Adipocyte (in vitro differentiated cells): ENCODE data around the gene SLIT1.

Experiments used
- DNase-seq: peaks from one replicate; pipeline ENCODE4 v3.0.0-alpha.2; 2015; ENCODE audit warnings: low read depth
- H3K27me3 ChIP-seq: replicated peaks from 2 replicates; pipeline ENCODE4 v1.7.0; 2013; ENCODE audit warnings: mild to moderate bottlenecking, low read length, moderate library complexity; ENCODE audit not compliant: control insufficient read depth, insufficient read depth
- H3K36me3 ChIP-seq: 2 replicates; pipeline ENCODE4 v1.7.0; 2013; ENCODE audit warnings: low read length, mild to moderate bottlenecking, moderate library complexity; ENCODE audit not compliant: control insufficient read depth, insufficient read depth, severe bottlenecking
- H3K4me1 ChIP-seq: 2 replicates; pipeline ENCODE4 v1.7.0; 2013; ENCODE audit warnings: mild to moderate bottlenecking, low read length, moderate library complexity; ENCODE audit not compliant: control insufficient read depth, insufficient read depth
- H3K4me3 ChIP-seq: 2 replicates; pipeline ENCODE4 v1.7.0; 2013; ENCODE audit warnings: mild to moderate bottlenecking, low read length, moderate library complexity
- H3K9ac ChIP-seq: 2 replicates; pipeline ENCODE4 v1.7.0; 2013; ENCODE audit warnings: mild to moderate bottlenecking, low read length, moderate library complexity
- H3K9me3 ChIP-seq: 2 replicates; pipeline ENCODE4 v1.7.0; 2013; ENCODE audit warnings: mild to moderate bottlenecking, low read length, moderate library complexity; ENCODE audit not compliant: control insufficient read depth

SLIT1 gene

DNA sequence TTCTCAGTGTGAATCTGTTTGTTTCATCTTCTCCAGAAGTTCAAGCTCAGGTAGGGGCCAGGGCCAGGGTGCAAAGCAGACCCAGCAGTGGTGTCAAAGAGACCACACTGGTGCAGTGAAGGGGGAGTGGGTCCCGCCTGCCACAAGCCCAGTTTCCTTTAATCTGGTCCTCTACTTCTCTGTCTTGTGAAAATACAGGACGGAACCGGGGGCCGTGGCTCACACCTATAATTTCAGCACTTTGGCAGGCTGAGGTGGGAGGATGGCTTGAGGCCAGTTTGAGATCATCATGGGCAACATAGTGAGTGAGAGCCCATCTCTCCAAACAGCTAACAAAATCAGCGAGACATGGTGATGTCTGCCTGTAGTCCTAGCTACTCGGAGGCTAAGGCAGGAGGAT lies 109.0 kb downstream of the SLIT1 start:
- H3K36me3 ChIP-seq = no peaks in the 10 kb centered on the region
- no peak overlapping the region for H3K4me3 ChIP-seq
- H3K27me3 ChIP-seq = peaks cover 89% of the 10 kb centered on the region
- no peaks in the 10 kb centered on the region for H3K9me3 ChIP-seq
- H3K4me1 ChIP-seq = no peaks in the 10 kb centered on the region
- no peak overlapping the region for H3K9ac ChIP-seq
- DNase-seq = no peak

GRCh38 chr10:97075961-97076525 lies 109.7 kb downstream of the SLIT1 start:
- Histone ChIP-seq H3K27me3 (peaks cover 89% of the 10 kb centered on the region), H3K36me3 (no peaks in the 10 kb centered on the region), H3K4me3 (no peak overlapping the region), H3K9me3 (no peaks in the 10 kb centered on the region), H3K9ac (no peak overlapping the region), H3K4me1 (no peaks in the 10 kb centered on the region)
- DNase-seq = no peak

DNA sequence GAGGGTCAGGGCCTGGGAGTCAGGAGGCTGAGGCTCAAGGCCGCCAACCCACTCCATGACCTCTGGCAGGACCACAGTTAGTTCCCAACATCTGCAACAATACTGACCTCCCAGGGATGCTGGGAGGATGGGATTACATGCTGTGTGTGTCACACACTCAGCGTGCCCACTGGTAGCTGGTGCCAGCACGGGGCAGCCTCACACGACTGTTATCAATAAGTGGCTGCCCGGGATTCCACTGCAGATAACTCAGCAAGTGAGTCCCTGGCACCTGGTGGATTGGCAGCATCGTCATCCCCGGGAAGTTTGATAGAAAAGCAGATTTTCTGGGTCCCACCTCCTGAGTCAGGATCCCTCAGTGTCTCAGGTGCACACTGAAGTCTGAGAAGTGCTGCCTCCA lies 110.3 kb downstream of the SLIT1 start:
- Histone ChIP-seq H3K36me3 (no peaks in the 10 kb centered on the region), H3K27me3 (peaks cover 89% of the 10 kb centered on the region), H3K4me1 (no peaks in the 10 kb centered on the region), H3K9ac (no peak overlapping the region), H3K4me3 (no peak overlapping the region), H3K9me3 (no peaks in the 10 kb centered on the region)
- DNase-seq = no peak

- DNase-seq = no peak
- Histone ChIP-seq H3K9ac (no peak overlapping the region), H3K4me3 (no peak overlapping the region), H3K9me3 (peaks cover 9% of the 10 kb centered on the region), H3K36me3 (no peaks in the 10 kb centered on the region), H3K4me1 (no peaks in the 10 kb centered on the region), H3K27me3 (peaks cover 88% of the 10 kb centered on the region)
Measured at GRCh38 chr10:97074256-97075145, 111.3 kb downstream of the SLIT1 start.

DNA sequence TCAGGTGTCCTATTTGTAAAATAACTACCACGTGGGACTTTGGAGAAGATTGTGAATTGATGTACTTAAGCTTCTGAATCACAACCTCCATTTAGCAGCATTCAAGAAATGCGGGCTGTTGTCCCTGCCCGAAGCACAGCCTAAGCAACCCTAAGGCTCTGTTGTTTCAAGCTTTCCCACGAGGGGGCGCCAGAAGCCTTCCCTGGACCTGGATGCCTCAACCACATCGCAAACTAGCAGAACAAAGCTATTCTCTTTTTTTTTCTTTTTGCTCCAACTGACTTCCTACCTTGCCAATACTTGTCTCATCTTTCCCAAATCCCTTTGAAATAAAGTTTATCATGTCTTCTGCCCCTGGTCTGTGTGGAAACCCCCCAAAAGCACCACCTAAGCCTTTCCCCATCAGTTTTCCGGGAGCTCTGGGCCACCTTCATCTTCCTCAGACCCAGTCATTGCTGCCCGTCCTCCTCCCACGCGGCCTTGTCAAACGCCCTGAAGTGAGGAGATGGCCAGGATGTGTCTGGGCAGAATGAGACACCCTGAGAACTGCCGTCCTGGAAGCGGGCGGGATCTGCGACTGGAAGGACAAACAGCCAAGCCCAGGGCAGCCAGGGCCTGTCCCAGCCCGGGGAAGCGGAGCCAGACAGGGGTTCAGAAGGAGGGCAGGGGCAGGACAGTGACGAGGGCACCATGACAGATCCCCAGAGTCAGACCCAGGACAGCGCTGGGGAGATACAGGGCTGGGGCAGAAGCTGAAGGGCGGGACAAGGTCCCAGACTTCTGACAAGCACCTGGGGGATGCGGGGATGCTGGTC lies 112.7 kb downstream of the SLIT1 start:
- H3K4me1 ChIP-seq = no peaks in the 10 kb centered on the region

GRCh38 chr10:97071496-97071895 lies 114.3 kb downstream of the SLIT1 start:
- Histone ChIP-seq H3K36me3 (no peaks in the 10 kb centered on the region), H3K9me3 (peaks cover 14% of the 10 kb centered on the region), H3K4me3 (no peak overlapping the region), H3K27me3 (peaks cover 81% of the 10 kb centered on the region), H3K4me1 (no peaks in the 10 kb centered on the region), H3K9ac (no peak overlapping the region)
- no peak for DNase-seq

More for the DNA sequence above, 112.7 kb downstream of the SLIT1 start:
- H3K27me3 ChIP-seq = peaks cover 88% of the 10 kb centered on the region
- peaks cover 14% of the 10 kb centered on the region for H3K9me3 ChIP-seq
- DNase-seq = peak; percentile 89
- H3K36me3 ChIP-seq = no peaks in the 10 kb centered on the region
- H3K9ac ChIP-seq = no peak overlapping the region
- H3K4me3 ChIP-seq = no peak overlapping the region

GRCh38 chr10:97069576-97070362 lies 116.0 kb downstream of the SLIT1 start:
- Histone ChIP-seq H3K27me3 (peaks cover 82% of the 10 kb centered on the region), H3K4me1 (no peaks in the 10 kb centered on the region), H3K9me3 (peaks cover 14% of the 10 kb centered on the region), H3K36me3 (no peaks in the 10 kb centered on the region), H3K9ac (no peak overlapping the region), H3K4me3 (no peak overlapping the region)
- DNase-seq = no peak

GRCh38 chr10:97069026-97069425 lies 116.7 kb downstream of the SLIT1 start:
- Histone ChIP-seq H3K27me3 (peaks cover 82% of the 10 kb centered on the region), H3K9me3 (peaks cover 14% of the 10 kb centered on the region), H3K4me3 (no peak overlapping the region), H3K36me3 (no peaks in the 10 kb centered on the region), H3K9ac (no peak overlapping the region), H3K4me1 (no peaks in the 10 kb centered on the region)
- DNase-seq = no peak

DNA sequence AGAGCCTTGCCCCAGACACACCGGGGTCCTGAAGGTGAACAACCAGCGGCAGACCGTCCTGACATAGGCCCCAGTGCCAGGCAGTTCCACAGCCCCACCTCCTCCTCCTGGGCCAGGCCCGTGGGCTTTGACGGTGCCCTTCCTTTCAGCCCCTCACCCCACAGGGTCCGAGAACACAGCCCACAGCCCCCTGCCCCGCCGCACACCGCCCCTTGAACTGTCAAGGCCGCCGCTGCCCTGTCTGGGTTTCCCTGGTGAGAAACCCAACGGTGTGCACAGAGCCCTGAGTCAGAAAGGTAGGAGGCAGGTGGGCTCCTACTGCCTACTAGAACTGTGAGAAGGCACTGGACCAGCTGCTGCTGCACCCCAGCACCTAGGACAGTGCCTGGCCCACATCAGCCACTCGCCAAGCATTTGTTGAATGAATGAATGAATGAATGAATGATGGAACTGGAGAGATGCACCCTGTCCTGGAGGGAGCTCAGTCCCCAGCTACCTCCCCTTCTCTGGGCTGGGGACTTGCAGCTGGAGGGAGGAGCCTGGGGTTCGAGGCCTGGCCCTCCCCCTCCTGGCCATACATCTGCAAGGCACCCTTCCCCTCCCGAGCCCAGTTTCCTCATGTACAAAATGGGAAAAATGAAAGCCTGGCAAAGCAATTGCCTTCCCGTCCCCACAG lies 117.9 kb downstream of the SLIT1 start:
- H3K9me3 ChIP-seq = peaks cover 14% of the 10 kb centered on the region
- no peaks in the 10 kb centered on the region for H3K36me3 ChIP-seq
- H3K4me3 ChIP-seq = no peak overlapping the region
- DNase-seq = no peak
- no peaks in the 10 kb centered on the region for H3K4me1 ChIP-seq
- no peak overlapping the region for H3K9ac ChIP-seq
- peaks cover 77% of the 10 kb centered on the region for H3K27me3 ChIP-seq

- peaks cover 74% of the 10 kb centered on the region for H3K27me3 ChIP-seq
- no peaks in the 10 kb centered on the region for H3K36me3 ChIP-seq
- no peak overlapping the region for H3K9ac ChIP-seq
- H3K9me3 ChIP-seq = peaks cover 14% of the 10 kb centered on the region
- no peak overlapping the region for H3K4me3 ChIP-seq
- no peaks in the 10 kb centered on the region for H3K4me1 ChIP-seq
- DNase-seq = no peak
Measured at GRCh38 chr10:97066877-97067555, 118.7 kb downstream of the SLIT1 start.
